Measurements from ENCODE around the gene NCEH1.
A peak's percentile ranks its signal among the peaks of the same experiment; 100 is the strongest.

Gene NCEH1

DNA sequence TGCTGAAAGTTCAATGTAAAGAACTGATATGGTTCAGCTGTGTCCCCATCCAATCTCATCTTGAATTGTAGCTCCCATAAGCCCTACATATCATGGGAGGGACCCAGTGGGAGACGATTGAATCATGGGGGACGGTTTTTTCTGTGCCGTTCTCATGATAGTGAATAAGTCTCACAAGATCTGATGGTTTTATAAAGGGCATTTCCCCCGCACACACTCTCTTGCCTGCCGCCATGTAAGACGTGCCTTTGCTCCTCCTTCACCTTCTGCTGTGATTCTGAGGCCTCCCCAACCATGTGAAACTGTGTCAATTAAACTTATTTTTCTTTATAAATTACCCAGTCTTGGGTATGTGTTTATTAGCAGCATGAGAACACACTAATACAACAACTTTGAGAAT, 101.1 kb downstream of the NCEH1 start:
- H3K27me3 ChIP-seq: no peaks in the 10 kb centered on the region
- H3K27ac ChIP-seq: no peak overlapping the region
- H3K9me3 ChIP-seq (replicated peaks in 1 of 11): peaks cover 21 to 53% (median 26%) of the 10 kb centered on the region in 11 experiments
- H3K9ac ChIP-seq: no peak overlapping the region
- no peak for TF ChIP-seq Cebpa-rat (IDR thresholded peaks at IDR 0.05)
- peaks cover 0 to 19% (median 0%) of the 10 kb centered on the region in 10 experiments; a peak in 7 of 20 replicates for H3K4me1 ChIP-seq
- no peak overlapping the region for H3K4me2 ChIP-seq
- H3K36me3 ChIP-seq: peaks cover 0 to 10% (median 0%) of the 10 kb centered on the region in 11 experiments; a peak in 5 of 22 replicates
- no peak overlapping the region for H3K4me3 ChIP-seq
- H4K20me1 ChIP-seq: no peaks in the 10 kb centered on the region

DNA sequence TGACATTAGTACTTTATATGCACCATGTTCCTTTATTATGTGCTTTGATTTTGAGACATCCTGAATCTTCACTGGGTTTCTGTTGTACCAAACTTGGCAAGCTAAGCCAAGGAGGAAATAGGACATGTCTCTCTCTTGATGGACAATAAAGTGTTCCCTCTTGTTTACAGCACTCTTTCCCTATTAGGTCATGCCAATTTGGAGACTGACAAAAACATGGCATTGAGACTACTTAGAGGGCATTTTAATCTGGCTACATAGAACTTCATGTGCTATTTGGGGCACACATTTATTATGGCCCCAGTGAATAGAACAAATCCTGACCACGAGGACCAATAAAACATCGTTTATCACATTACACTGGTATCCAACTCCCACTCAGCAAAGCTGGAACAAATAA, 102.3 kb downstream of the NCEH1 start:
- TF ChIP-seq Cebpa-rat (IDR thresholded peaks at IDR 0.05): no peak
- no peaks in the 10 kb centered on the region for H4K20me1 ChIP-seq
- H3K4me3 ChIP-seq: no peak overlapping the region
- H3K9ac ChIP-seq: no peak overlapping the region
- no peak overlapping the region; a peak in 1 of 22 replicates for H3K4me2 ChIP-seq
- H3K27me3 ChIP-seq: no peaks in the 10 kb centered on the region
- H3K4me1 ChIP-seq: peaks cover 0 to 20% (median 0%) of the 10 kb centered on the region in 10 experiments; a peak in 7 of 20 replicates
- H3K9me3 ChIP-seq (replicated peaks in 1 of 11): peaks cover 10 to 42% (median 14%) of the 10 kb centered on the region in 11 experiments
- peaks cover 0 to 4% (median 0%) of the 10 kb centered on the region in 11 experiments; a peak in 4 of 22 replicates for H3K36me3 ChIP-seq
- H3K27ac ChIP-seq: no peak overlapping the region

DNA sequence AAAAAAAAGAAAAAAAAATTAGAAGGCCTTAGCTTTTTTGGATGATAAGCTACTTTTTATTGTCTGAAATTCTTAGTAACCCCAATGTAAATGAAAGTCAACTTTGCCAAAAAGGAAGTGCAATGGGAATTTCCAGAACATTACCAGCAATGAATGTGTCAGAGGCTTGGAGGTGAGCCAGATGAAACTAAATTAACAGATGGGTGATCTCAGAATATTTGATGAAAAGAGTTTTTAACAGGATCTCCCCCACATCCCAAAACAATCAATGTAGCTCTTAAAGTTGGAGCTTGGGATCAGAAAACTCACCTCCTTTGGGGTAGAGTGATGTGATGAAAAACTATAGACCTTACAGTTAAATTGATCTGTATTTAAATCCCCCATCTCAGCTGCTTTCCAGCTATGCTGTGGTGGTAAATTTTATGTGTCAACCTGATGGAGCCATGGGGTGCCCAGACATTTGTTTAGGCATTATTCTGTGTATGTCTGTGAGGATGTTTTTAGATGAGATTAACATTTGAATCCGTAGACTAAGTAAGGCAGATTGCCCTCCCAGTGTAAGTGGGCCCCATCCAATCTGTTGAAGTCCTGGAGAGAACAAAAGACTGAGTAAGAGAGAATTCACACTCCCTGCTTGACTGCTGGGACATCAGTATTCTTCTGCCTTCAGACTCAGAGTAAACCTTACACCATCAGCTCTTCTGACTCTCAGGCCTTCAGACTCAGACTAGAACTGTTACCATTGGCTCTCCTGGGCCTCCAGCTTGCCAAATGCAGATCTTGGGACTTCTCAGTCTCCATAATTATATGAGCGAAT, 103.4 kb downstream of the NCEH1 start:
- Histone ChIP-seq H4K20me1 (no peaks in the 10 kb centered on the region), H3K4me1 (peaks cover 0 to 20% (median 0%) of the 10 kb centered on the region in 10 experiments; a peak in 7 of 20 replicates), H3K9ac (no peak overlapping the region), H3K27me3 (no peaks in the 10 kb centered on the region), H3K27ac (peak overlapping the region in 4 of 11 experiments; percentile 33 to 65 (median 51); a peak in 6 of 22 replicates), H3K4me2 (peak overlapping the region in 4 of 11 experiments; percentile 10 to 72 (median 54); a peak in 7 of 22 replicates), H3K4me3 (no peak overlapping the region), H3K36me3 (no peaks in the 10 kb centered on the region), H3K9me3 (replicated peaks in 1 of 11) (peaks cover 0 to 31% (median 4%) of the 10 kb centered on the region in 11 experiments; a peak in 13 of 22 replicates)
- no peak for TF ChIP-seq Cebpa-rat (IDR thresholded peaks at IDR 0.05)

- Histone ChIP-seq H3K9ac (no peak overlapping the region), H3K4me2 (no peak overlapping the region), H3K4me3 (no peak overlapping the region), H3K27ac (no peak overlapping the region), H3K36me3 (no peaks in the 10 kb centered on the region), H3K4me1 (peaks cover 0 to 20% (median 0%) of the 10 kb centered on the region in 10 experiments; a peak in 7 of 20 replicates), H3K9me3 (replicated peaks in 1 of 11) (peaks cover 0 to 17% (median 0%) of the 10 kb centered on the region in 11 experiments; a peak in 4 of 22 replicates), H4K20me1 (no peaks in the 10 kb centered on the region), H3K27me3 (no peaks in the 10 kb centered on the region)
- TF ChIP-seq Cebpa-rat (IDR thresholded peaks at IDR 0.05): no peak
These were observed 104.8 kb downstream of the NCEH1 start for GRCh38 chr3:172606021-172606420.

GRCh38 chr3:172604895-172605646, 105.8 kb downstream of the NCEH1 start:
- Histone ChIP-seq H3K27me3 (no peaks in the 10 kb centered on the region), H3K9ac (no peak overlapping the region), H3K9me3 (replicated peaks in 1 of 11) (peaks cover 0 to 8% (median 0%) of the 10 kb centered on the region in 11 experiments; a peak in 2 of 22 replicates), H3K36me3 (no peaks in the 10 kb centered on the region), H4K20me1 (no peaks in the 10 kb centered on the region), H3K27ac (no peak overlapping the region), H3K4me1 (peaks cover 0 to 20% (median 0%) of the 10 kb centered on the region in 10 experiments; a peak in 7 of 20 replicates), H3K4me2 (no peak overlapping the region), H3K4me3 (no peak overlapping the region)
- no peak for TF ChIP-seq Cebpa-rat (IDR thresholded peaks at IDR 0.05)

DNA sequence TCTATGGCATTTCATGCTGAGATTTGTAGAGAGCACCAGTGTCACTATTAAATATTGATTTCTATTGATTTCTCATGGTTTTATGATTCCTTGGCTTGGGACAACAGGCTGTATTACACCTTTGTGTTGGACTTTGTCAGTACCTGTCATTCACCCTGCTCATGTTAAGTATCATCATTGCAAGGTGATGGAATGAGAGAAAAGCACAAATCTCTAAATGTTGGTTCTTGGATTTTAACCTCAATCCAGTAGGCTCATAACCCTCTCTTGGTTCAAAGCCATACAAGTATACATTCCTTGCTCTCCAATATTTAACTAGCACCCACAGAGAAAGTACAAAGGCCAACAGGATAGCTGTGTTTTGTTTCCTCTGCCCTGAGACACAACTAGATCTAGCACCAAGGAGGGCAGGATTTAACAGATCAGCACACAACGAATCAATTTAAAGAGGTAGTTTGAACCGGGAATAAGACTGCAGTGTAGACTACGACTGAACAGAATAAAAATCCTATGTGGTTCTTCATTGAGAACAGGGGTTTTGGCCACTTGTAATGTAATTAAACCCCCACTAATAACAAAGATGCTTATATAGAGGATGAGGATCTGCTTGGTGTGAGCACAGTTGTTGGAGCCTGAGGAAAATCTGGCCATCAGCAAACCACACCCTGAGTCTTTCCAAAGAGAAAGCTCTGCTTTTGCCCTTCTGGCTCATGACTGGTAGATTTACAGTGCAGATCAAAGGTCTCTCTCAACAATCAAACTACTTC, 109.6 kb downstream of the NCEH1 start:
- Histone ChIP-seq H3K4me1 (peaks cover 0 to 11% (median 0%) of the 10 kb centered on the region in 10 experiments; a peak in 6 of 20 replicates), H3K27me3 (no peaks in the 10 kb centered on the region), H3K9ac (no peak overlapping the region), H3K9me3 (replicated peaks in 1 of 11) (no peaks in the 10 kb centered on the region; a peak in 1 of 22 replicates), H3K27ac (no peak overlapping the region), H4K20me1 (no peaks in the 10 kb centered on the region), H3K4me3 (no peak overlapping the region), H3K4me2 (no peak overlapping the region), H3K36me3 (no peaks in the 10 kb centered on the region)
- TF ChIP-seq Cebpa-rat (IDR thresholded peaks at IDR 0.05): no peak

DNA sequence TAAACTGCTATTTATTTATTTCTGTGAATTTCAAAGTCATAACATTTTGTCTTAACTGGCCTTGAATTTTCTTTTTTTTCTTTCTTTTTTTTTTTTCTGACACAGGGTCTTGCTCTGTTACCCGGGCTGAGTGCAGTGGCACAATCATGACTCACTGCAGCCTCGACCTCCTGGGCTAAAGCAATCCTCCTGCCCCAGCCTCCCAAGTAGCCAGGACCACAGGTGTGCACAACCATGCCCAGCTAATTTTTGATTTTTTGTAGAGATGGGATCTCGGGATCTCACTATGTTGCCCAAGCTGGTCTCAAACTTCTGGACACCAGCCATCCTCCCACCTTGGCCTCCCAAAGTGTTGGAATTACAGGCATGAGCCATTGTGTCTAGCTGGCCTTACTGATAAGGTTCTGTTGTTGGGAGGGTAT, 110.2 kb downstream of the NCEH1 start:
- Histone ChIP-seq H3K4me2 (no peak overlapping the region), H3K9me3 (replicated peaks in 1 of 11) (no peaks in the 10 kb centered on the region; a peak in 1 of 22 replicates), H3K36me3 (no peaks in the 10 kb centered on the region), H3K4me1 (peaks cover 0 to 13% (median 4%) of the 10 kb centered on the region in 10 experiments; a peak in 13 of 20 replicates), H4K20me1 (no peaks in the 10 kb centered on the region), H3K9ac (no peak overlapping the region), H3K27me3 (no peaks in the 10 kb centered on the region), H3K27ac (no peak overlapping the region), H3K4me3 (no peak overlapping the region)
- no peak for TF ChIP-seq Cebpa-rat (IDR thresholded peaks at IDR 0.05)

- TF ChIP-seq Cebpa-rat (IDR thresholded peaks at IDR 0.05): no peak
- no peaks in the 10 kb centered on the region for H3K36me3 ChIP-seq
- H3K27me3 ChIP-seq: no peaks in the 10 kb centered on the region
- no peak overlapping the region for H3K27ac ChIP-seq
- H4K20me1 ChIP-seq: no peaks in the 10 kb centered on the region
- H3K9me3 ChIP-seq (replicated peaks in 1 of 11): no peaks in the 10 kb centered on the region; a peak in 1 of 22 replicates
- H3K4me2 ChIP-seq: no peak overlapping the region
- no peak overlapping the region for H3K9ac ChIP-seq
- H3K4me3 ChIP-seq: no peak overlapping the region
- peaks cover 0 to 28% (median 22%) of the 10 kb centered on the region in 10 experiments; a peak in 15 of 20 replicates for H3K4me1 ChIP-seq
These were observed 112.0 kb downstream of the NCEH1 start for GRCh38 chr3:172598904-172599303.

All from BLaER1 treated with 17β-estradiol and CSF1 and Interleukin-3, amounts not matched to agents 10 nM and 100 nM (cell line).